Sigmoid colon (tissue), 4 donors: ENCODE measurements around the gene RANBP3L.

ENCODE experiments used
- CTCF ChIP-seq, 4 experiments: fragments of 450-650 bp in 3 of 4; fragments of 200-600 bp in 1 of 4; IDR thresholded peaks; one replicate each; pipeline ENCODE4 v1.5.1; 2016 to 2019; ENCODE audit warnings: antibody characterized with exemption in 4 of 4, mild to moderate bottlenecking in 3 of 4, moderate library complexity in 2 of 4
- EP300 ChIP-seq, 4 donors: sonication (generic); formaldehyde crosslinking; IDR thresholded peaks; one replicate each; pipeline ENCODE4 v1.6.1; 2017; ENCODE audit warnings: antibody characterized with exemption in 4 of 4
- POLR2A ChIP-seq, 2 donors: fragments of 450-650 bp; IDR thresholded peaks; one replicate each; pipeline ENCODE4 v1.6.1; 2016; ENCODE audit warnings: antibody characterized with exemption in 2 of 2, mild to moderate bottlenecking in 2 of 2, moderate library complexity in 2 of 2
- POLR2AphosphoS5 ChIP-seq, 4 donors: sonication (generic); formaldehyde crosslinking; IDR thresholded peaks; one replicate each; pipeline ENCODE4 v1.6.1; 2017; ENCODE audit warnings: antibody characterized with exemption in 4 of 4

DNA sequence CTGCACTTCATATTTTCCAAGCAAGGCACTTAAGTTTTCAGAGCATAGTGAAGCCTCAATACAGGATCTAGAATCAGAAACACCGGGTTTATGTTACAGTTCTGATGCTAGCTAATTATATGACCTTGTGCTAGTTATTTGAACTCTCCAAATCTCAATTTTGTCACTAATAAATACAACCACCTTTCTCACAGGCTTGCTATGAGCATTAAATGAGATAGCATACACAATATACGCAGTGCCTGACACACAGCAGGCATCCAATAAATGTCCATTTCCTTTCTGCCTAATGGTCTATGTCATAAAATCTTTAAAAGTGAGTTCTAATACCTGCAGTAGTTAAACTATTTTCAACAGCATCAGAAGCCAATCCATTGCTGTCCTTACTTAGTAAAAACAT, 92.9 kb downstream of the RANBP3L start:
- TF ChIP-seq CTCF (IDR thresholded peaks at IDR 0.05) (no peak), POLR2AphosphoS5 (IDR thresholded peaks at IDR 0.05) (no peak), EP300 (IDR thresholded peaks at IDR 0.05) (no peak), POLR2A (IDR thresholded peaks at IDR 0.05) (no peak)
